Neural progenitor cell (in vitro differentiated cells): ENCODE measurements around the gene LRRC28. TPM values are rescaled to one million over a fixed set of nuclear protein-coding genes. Genes with fewer than 3 reads are reported as not detected.
A peak's percentile ranks its signal among the peaks of the same experiment; 100 is the strongest.

Experiments used
- DNase-seq: peaks from one replicate; pipeline ENCODE4 v3.0.0-alpha.2; 2016; ENCODE audit warnings: low spot score
- H2AFZ ChIP-seq: fragments of 200-600 bp; sonication (generic); replicated peaks from 2 replicates; pipeline ENCODE4 v1.6.1; 2016; ENCODE audit warnings: antibody characterized with exemption
- H3F3A ChIP-seq: fragments of 200-600 bp; sonication (generic); 2 replicates; pipeline ENCODE4 v1.6.1; 2016; ENCODE audit warnings: antibody characterized with exemption, low read depth
- H3K27ac ChIP-seq: fragments of 200-600 bp; sonication (generic); 2 replicates; pipeline ENCODE4 v1.5.1; 2016; ENCODE audit warnings: mild to moderate bottlenecking
- H3K27me3 ChIP-seq: fragments of 200-600 bp; sonication (generic); 2 replicates; pipeline ENCODE4 v1.6.1; 2016; ENCODE audit warnings: mild to moderate bottlenecking, moderate library complexity
- H3K36me3 ChIP-seq: fragments of 200-600 bp; sonication (generic); 2 replicates; pipeline ENCODE4 v1.5.1; 2016
- H3K4me1 ChIP-seq: fragments of 200-600 bp; sonication (generic); 2 replicates; pipeline ENCODE4 v1.6.1; 2016; ENCODE audit warnings: mixed run types
- H3K4me2 ChIP-seq: fragments of 200-600 bp; sonication (generic); 2 replicates; pipeline ENCODE4 v1.6.1; 2016
- H3K4me3 ChIP-seq: fragments of 200-600 bp; sonication (generic); 2 replicates; pipeline ENCODE4 v1.5.1; 2016
- H3K79me2 ChIP-seq: fragments of 200-600 bp; sonication (generic); 2 replicates; pipeline ENCODE4 v1.6.1; 2016; ENCODE audit warnings: low read depth
- H3K9ac ChIP-seq: fragments of 200-600 bp; sonication (generic); 2 replicates; pipeline ENCODE4 v1.6.1; 2016
- H3K9me3 ChIP-seq: fragments of 200-600 bp; sonication (generic); 2 replicates; pipeline ENCODE4 v1.5.1; 2016; ENCODE audit warnings: low read depth
- H4K20me1 ChIP-seq: fragments of 200-600 bp; sonication (generic); 2 replicates; pipeline ENCODE4 v1.6.1; 2016; ENCODE audit warnings: low read depth
- H3K27ac Mint-ChIP-seq: 3 replicates; pipeline ENCODE4 v1.8.0; 2021; ENCODE audit warnings: mixed read lengths
- H3K27me3 Mint-ChIP-seq: 2 replicates; pipeline ENCODE4 v1.8.0; 2022; ENCODE audit warnings: low read depth, mild to moderate bottlenecking, inconsistent platforms, moderate library complexity, mixed read lengths; ENCODE audit not compliant: insufficient read depth
- H3K36me3 Mint-ChIP-seq: 3 replicates; pipeline ENCODE4 v1.8.0; 2021; ENCODE audit warnings: mixed read lengths
- H3K4me1 Mint-ChIP-seq: 3 replicates; pipeline ENCODE4 v1.8.0; 2021; ENCODE audit warnings: mixed read lengths
- H3K4me3 Mint-ChIP-seq: 3 replicates; pipeline ENCODE4 v1.8.0; 2021; ENCODE audit warnings: mild to moderate bottlenecking, moderate library complexity, mixed read lengths
- H3K9me3 Mint-ChIP-seq: 3 replicates; pipeline ENCODE4 v1.8.0; 2020; ENCODE audit warnings: mixed read lengths
- EZH2 ChIP-seq: fragments of 200-600 bp; sonication (generic); IDR thresholded peaks from 2 replicates; pipeline ENCODE4 v1.6.1; 2017; ENCODE audit warnings: antibody characterized with exemption, mild to moderate bottlenecking, moderate library complexity
- EZH2phosphoT487 ChIP-seq: fragments of 200-600 bp; sonication (generic); IDR thresholded peaks from 2 replicates; pipeline ENCODE4 v1.6.1; 2017; ENCODE audit warnings: antibody characterized with exemption
- total RNA-seq: library from RNA; depleted of rRNA; stranded (reverse); fragments of >200 nt; gene quantifications from 2 replicates; pipeline ENCODE4 v1.2.3, GENCODE V29; 2015; ENCODE audit warnings: low replicate concordance
- TF ChIP-seq, protein P1 (sequence below): fragments of 200-600 bp; sonication (generic); IDR thresholded peaks from 2 replicates; pipeline ENCODE4 v1.5.1; 2017; ENCODE audit warnings: antibody characterized with exemption, mild to moderate bottlenecking

Gene LRRC28
- total RNA-seq, 1 donor from 2014 or later: 34.5 TPM

DNA sequence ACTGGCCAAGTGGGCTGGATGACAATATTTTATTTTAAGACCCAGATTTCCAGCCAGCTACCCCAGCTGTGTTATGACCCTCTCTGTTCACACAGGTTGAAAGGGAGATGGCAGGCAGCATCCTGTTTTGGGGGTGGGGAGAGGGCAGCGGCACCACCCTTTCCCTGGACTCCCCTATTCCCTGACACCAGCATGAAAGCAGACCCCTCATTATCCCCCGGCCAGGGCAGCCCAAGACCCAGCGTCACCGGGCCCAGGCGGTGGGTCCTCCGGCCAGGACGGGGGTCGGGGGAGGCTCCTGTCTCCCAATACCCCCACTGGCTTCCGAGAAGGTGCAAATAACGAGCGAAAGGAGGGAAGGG, 186.9 kb downstream of the LRRC28 start:
- no peak overlapping the region for H2AFZ ChIP-seq
- no peaks in the 10 kb centered on the region for H3K27me3 ChIP-seq
- H3K36me3 Mint-ChIP-seq: no peaks in the 10 kb centered on the region
- no peak for DNase-seq
- H3K9me3 ChIP-seq: no peaks in the 10 kb centered on the region
- peaks cover 50% of the 10 kb centered on the region for H3K4me1 Mint-ChIP-seq
- no peak overlapping the region for H3K27ac ChIP-seq
- H3K9me3 Mint-ChIP-seq: no peaks in the 10 kb centered on the region
- H3K4me3 Mint-ChIP-seq: no peak overlapping the region
- no peak overlapping the region for H3K4me3 ChIP-seq
- TF ChIP-seq EZH2: no peak
- TF ChIP-seq, protein P1, sequence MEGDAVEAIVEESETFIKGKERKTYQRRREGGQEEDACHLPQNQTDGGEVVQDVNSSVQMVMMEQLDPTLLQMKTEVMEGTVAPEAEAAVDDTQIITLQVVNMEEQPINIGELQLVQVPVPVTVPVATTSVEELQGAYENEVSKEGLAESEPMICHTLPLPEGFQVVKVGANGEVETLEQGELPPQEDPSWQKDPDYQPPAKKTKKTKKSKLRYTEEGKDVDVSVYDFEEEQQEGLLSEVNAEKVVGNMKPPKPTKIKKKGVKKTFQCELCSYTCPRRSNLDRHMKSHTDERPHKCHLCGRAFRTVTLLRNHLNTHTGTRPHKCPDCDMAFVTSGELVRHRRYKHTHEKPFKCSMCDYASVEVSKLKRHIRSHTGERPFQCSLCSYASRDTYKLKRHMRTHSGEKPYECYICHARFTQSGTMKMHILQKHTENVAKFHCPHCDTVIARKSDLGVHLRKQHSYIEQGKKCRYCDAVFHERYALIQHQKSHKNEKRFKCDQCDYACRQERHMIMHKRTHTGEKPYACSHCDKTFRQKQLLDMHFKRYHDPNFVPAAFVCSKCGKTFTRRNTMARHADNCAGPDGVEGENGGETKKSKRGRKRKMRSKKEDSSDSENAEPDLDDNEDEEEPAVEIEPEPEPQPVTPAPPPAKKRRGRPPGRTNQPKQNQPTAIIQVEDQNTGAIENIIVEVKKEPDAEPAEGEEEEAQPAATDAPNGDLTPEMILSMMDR: no peak
- no peak for TF ChIP-seq EZH2phosphoT487
- no peaks in the 10 kb centered on the region for H3F3A ChIP-seq
- H3K36me3 ChIP-seq: no peaks in the 10 kb centered on the region
- H3K27ac Mint-ChIP-seq: peak overlapping the region; percentile 53
- peaks cover 13% of the 10 kb centered on the region for H3K27me3 Mint-ChIP-seq
- H3K4me2 ChIP-seq: no peak overlapping the region
- H3K4me1 ChIP-seq: peaks cover 32% of the 10 kb centered on the region
- no peak overlapping the region for H3K9ac ChIP-seq
- no peaks in the 10 kb centered on the region for H3K79me2 ChIP-seq
- no peaks in the 10 kb centered on the region for H4K20me1 ChIP-seq

DNA sequence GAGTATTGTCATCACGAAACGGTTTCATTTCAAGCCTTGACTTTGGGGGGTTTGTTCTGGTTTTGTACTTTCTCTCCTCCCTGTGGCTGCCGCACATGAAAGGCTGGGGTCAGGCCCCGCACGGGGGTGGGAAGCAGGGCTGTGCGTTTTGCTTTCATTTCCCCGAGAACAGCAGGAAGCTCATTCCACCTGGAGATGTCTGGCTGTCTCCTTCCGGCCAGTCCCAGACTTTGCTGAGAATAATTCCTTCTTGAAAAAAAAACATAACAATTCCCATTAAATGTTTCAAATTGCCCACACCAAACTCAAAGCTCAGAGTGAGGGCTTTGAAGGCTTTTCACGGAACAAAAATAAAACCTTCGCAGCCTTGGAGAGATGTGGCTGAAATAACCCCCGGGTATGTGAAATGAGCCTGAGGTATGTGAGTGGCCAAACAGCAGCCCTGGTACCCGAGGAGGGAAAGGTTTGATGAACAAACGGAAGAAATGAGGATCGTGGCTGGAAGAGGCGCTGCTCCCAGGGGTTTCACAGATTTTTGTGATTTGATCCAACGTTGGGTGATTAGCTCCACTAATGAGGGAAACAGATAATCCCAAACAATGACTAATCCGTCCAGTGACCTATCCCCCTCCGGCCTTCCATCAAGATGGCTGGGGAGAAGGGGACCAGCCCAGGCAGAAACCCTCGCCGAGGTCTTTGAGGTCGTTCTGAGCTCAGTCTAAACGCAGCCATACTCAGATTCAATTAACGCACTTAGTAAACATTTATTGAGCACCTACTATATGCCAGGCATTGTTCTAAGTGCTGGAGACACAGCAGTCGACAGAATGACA, 187.6 kb downstream of the LRRC28 start:
- H3K36me3 Mint-ChIP-seq: no peaks in the 10 kb centered on the region
- Histone ChIP-seq H3K27me3 (no peaks in the 10 kb centered on the region), H3K9me3 (no peaks in the 10 kb centered on the region), H2AFZ (no peak overlapping the region), H3K36me3 (no peaks in the 10 kb centered on the region), H4K20me1 (no peaks in the 10 kb centered on the region), H3K4me2 (peak overlapping the region; percentile 15), H3K9ac (no peak overlapping the region), H3K79me2 (no peaks in the 10 kb centered on the region), H3K4me1 (peaks cover 32% of the 10 kb centered on the region), H3F3A (no peaks in the 10 kb centered on the region), H3K4me3 (no peak overlapping the region), H3K27ac (no peak overlapping the region)
- H3K4me3 Mint-ChIP-seq: peak overlapping the region; percentile 75
- peaks cover 52% of the 10 kb centered on the region for H3K4me1 Mint-ChIP-seq
- TF ChIP-seq EZH2phosphoT487 (no peak), EZH2 (no peak)
- TF ChIP-seq, protein P1: no peak
- H3K27me3 Mint-ChIP-seq: peaks cover 13% of the 10 kb centered on the region
- H3K9me3 Mint-ChIP-seq: no peaks in the 10 kb centered on the region
- peak overlapping the region; percentile 87 for H3K27ac Mint-ChIP-seq
- DNase-seq: peak; percentile 51

DNA sequence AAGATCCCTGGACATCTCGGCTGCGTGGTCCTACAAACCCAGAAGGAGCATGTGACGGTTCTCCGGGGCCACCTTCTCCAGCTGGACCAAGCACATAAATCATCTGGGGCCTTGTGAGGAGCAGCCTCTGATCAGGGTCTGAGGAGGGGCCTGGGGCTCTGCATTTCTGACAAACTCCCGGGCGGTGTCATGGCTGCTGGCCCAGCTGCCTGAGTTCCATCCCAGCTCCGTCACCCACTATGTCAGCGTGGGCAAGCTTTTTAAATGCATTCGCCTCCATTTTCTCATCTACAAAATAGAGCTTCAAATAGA, 188.2 kb downstream of the LRRC28 start:
- Histone ChIP-seq H3K4me3 (no peak overlapping the region), H3K27me3 (no peaks in the 10 kb centered on the region), H3F3A (no peaks in the 10 kb centered on the region), H3K4me1 (peaks cover 32% of the 10 kb centered on the region), H3K36me3 (no peaks in the 10 kb centered on the region), H4K20me1 (no peaks in the 10 kb centered on the region), H3K4me2 (no peak overlapping the region), H3K9me3 (no peaks in the 10 kb centered on the region), H3K27ac (no peak overlapping the region), H3K79me2 (no peaks in the 10 kb centered on the region), H3K9ac (no peak overlapping the region), H2AFZ (no peak overlapping the region)
- Mint-ChIP-seq H3K4me1 (peaks cover 48% of the 10 kb centered on the region), H3K36me3 (no peaks in the 10 kb centered on the region), H3K9me3 (no peaks in the 10 kb centered on the region), H3K27ac (no peak overlapping the region), H3K27me3 (peaks cover 13% of the 10 kb centered on the region), H3K4me3 (no peak overlapping the region)
- no peak for DNase-seq
- TF ChIP-seq, protein P1: no peak
- no peak for TF ChIP-seq EZH2
- no peak for TF ChIP-seq EZH2phosphoT487
